ENCODE results near the gene ETS1.

Gene ETS1

DNA sequence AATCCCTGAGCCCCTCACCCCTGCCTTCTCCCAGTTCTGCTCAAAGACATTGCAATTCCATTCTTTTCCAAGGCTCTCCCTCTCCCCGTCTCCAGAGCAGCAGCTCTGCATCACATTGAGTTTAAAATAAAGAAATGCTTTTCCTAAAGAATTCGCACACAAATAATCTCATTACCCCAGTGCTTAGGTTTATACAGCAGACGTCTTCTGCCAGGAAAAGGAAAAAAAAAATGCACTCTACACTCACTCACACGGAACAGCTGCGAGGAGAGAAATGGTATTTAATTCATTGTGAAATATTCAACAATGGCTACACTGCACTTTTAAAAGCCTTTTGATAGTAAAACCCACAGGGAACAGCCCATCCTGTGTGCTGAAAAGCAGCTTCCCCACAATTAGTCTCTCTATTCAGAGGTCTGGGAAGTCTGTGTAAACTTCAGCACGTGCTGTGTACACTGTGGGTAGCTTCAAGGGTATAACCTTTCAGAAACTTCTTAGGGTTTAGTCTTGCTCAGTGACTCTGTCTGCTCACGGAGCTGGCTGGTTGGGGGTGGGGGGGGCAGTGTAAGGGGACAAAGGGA is 42.8 kb downstream of the ETS1 start:
- TF ChIP-seq, protein P1, sequence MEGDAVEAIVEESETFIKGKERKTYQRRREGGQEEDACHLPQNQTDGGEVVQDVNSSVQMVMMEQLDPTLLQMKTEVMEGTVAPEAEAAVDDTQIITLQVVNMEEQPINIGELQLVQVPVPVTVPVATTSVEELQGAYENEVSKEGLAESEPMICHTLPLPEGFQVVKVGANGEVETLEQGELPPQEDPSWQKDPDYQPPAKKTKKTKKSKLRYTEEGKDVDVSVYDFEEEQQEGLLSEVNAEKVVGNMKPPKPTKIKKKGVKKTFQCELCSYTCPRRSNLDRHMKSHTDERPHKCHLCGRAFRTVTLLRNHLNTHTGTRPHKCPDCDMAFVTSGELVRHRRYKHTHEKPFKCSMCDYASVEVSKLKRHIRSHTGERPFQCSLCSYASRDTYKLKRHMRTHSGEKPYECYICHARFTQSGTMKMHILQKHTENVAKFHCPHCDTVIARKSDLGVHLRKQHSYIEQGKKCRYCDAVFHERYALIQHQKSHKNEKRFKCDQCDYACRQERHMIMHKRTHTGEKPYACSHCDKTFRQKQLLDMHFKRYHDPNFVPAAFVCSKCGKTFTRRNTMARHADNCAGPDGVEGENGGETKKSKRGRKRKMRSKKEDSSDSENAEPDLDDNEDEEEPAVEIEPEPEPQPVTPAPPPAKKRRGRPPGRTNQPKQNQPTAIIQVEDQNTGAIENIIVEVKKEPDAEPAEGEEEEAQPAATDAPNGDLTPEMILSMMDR (IDR thresholded peaks at IDR 0.05; ENCODE audit: borderline replicate concordance, insufficient read depth, low read depth, low read length): no peak
- H3K4me3 ChIP-seq (ENCODE audit: low read depth, low read length): no peak overlapping the region

- no peak overlapping the region for H3K4me3 ChIP-seq (ENCODE audit: low read depth, low read length)
- TF ChIP-seq, protein P1 (IDR thresholded peaks at IDR 0.05; ENCODE audit: borderline replicate concordance, insufficient read depth, low read depth, low read length): no peak
These were observed 46.9 kb downstream of the ETS1 start for GRCh38 chr11:128540469-128540868.

GRCh38 chr11:128536506-128536905 is 50.9 kb downstream of the ETS1 start:
- H3K4me3 ChIP-seq (ENCODE audit: low read depth, low read length): no peak overlapping the region
- TF ChIP-seq, protein P1 (IDR thresholded peaks at IDR 0.05; ENCODE audit: borderline replicate concordance, insufficient read depth, low read depth, low read length): no peak

DNA sequence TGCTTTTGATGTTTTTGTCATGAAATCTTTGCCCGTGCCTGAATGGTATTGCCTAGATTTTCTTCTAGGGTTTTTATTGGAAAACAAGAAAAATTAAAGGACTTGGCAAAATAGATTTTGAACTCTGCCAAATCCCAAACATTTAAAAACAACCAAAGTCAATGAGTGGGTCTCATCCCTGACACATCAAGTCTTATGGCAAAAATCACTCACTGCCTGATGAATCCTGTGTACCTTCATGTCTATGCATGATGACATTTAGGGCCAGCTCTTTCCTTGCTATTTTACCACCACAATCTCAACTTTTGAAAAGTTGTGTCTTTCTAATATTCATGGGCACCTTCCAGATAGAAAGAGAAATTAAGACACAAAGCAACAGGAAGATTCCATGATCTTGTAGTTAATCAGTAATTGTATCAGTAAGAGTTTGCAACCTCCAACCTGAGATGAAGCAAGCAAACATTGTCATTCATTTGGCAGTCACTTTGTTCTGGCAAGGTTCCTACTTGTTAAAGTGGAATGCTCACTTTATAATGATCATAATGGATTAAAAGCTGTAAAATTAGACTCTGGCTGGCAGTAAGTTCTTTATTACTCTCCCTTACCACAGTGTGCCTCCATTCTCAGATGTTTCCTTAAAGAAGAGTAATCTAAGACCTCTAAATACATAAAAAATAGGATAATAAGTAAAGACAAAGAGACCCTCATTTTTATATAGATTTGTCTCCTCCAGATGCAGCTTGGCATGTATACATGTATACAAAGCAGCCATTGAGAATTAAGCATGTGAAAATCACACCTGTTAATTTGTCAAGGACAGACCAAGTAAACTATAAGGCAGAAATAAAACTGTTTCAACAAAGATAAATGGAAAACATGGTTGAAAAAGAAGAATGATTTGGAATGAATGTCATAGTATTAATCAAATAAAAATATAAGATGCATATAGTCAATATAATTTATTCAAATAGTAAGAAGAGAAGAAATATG is 51.6 kb downstream of the ETS1 start:
- TF ChIP-seq, protein P1 (IDR thresholded peaks at IDR 0.05; ENCODE audit: borderline replicate concordance, insufficient read depth, low read depth, low read length): no peak
- no peak overlapping the region for H3K4me3 ChIP-seq (ENCODE audit: low read depth, low read length)

DNA sequence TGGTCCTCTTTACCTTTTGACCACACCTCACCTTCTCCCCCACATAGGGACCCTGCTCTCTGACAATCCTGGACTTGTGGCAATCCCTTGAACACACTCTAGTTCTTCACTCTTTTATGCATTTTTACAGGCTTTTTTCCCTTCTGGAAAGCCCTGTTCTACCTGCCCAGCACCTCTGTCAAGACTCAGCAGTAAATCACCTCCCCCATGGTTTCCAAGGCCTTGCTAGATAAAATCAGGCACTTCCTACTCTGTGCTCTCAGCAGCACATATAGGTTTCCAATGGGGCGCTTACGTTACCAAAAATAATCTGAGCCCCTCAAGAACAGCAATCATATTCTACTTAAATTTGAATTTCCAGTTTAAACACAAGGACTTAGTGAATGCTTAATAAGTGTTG is 53.9 kb downstream of the ETS1 start:
- H3K4me3 ChIP-seq (ENCODE audit: low read depth, low read length): no peak overlapping the region
- TF ChIP-seq, protein P1 (IDR thresholded peaks at IDR 0.05; ENCODE audit: borderline replicate concordance, insufficient read depth, low read depth, low read length): no peak

DNA sequence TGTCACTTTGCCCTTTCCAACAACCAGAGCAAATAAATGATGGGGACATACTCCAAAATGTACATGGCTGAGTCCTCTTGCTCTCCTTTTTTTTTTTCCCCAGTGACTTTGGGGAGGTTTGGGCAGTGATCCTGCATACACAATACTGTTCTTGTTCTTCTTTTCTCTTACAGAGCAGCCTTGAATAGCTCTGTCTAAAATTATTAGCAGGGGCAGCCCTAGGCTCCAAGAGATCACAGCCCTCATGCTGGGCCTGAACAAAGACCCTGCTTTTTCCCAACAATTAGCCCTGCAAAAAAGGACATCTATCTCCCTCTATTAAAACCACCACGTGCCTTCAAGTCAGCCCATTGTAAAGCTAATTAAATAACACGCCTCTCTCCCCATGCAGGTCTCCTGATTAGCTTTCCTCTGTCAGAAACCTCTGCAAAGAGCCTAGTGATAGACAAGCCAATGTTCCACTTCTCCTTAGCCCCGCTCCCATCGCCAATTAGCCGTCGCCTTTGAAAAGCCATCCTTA is 54.7 kb downstream of the ETS1 start:
- TF ChIP-seq, protein P1 (IDR thresholded peaks at IDR 0.05; ENCODE audit: borderline replicate concordance, insufficient read depth, low read depth, low read length): no peak

More for the DNA sequence above, 54.7 kb downstream of the ETS1 start:
- H3K4me3 ChIP-seq (ENCODE audit: low read depth, low read length): no peak overlapping the region

All from GM12875 (cell line).